Right cardiac atrium (tissue), 5 donors: Measurements from ENCODE around the gene PDGFRB. TPM values are rescaled to one million over a fixed set of nuclear protein-coding genes. Genes with fewer than 3 reads are reported as not detected.

Experiments used
- ATAC-seq, 2 donors: fragments of 200-7000 bp; cut with Tn5 transposase; one replicate each; pipeline versions ENCODE4 v1.8.0 to v1.9.1; 2020; ENCODE audit warnings: moderate library complexity in 2 of 2, mild to moderate bottlenecking in 1 of 2
- DNase-seq, 3 donors: peaks; one replicate each; pipeline ENCODE4 v3.0.0-alpha.2; 2020
- H3K27ac ChIP-seq: one replicate; pipeline ENCODE4 v1.5.1; 2013; ENCODE audit warnings: mild to moderate bottlenecking, low read length, control low read depth, moderate library complexity
- H3K27me3 ChIP-seq: one replicate; pipeline ENCODE4 v1.6.1; 2013; ENCODE audit not compliant: control insufficient read depth, insufficient read depth
- H3K4me1 ChIP-seq: one replicate; pipeline ENCODE4 v1.6.1; 2013; ENCODE audit warnings: low read length; ENCODE audit not compliant: control insufficient read depth, insufficient read depth
- H3K4me3 ChIP-seq: one replicate; pipeline ENCODE4 v1.5.1; 2013; ENCODE audit warnings: low read length, control low read depth
- H3K9me3 ChIP-seq: one replicate; pipeline ENCODE4 v1.6.1; 2013; ENCODE audit warnings: low read length; ENCODE audit not compliant: control insufficient read depth
- WGBS: extraction: QIAGEN DNeasy Blood & Tissue Kit; methylation state at CpG from one replicate; pipeline ENCODE4 v1.1.7; 2013; 5-methylcytosine and 5-hydroxymethylcytosine counted together
- intact Hi-C, 4 donors: fragments of 100-400 bp; cut with DNase I; formaldehyde crosslinking; loops; one replicate each; pipeline versions ENCODE4 v1.11.0 to v1.14.0; 2022 to 2023
- polyA plus RNA-seq: library from polyadenylated mRNA; stranded (reverse); fragments of 200-250 nt; gene quantifications from one replicate; pipeline ENCODE4 v1.2.3, GENCODE V29; 2013
- total RNA-seq, 4 donors: library from RNA; stranded (reverse); fragmentation: NEBNext Ultra II Directional; extraction: Animal tissue kit (Norgen Biotek cat#: 25700); gene quantifications; one replicate each; pipeline ENCODE4 v1.2.1, GENCODE V29; 2021
- donor health status: healthy with polysubstance abuse.
- donor health status: DM: no; HTN: yes; CAD: no.
- donor health status: DM: no; HTN: no; CAD: no.
- donor health status: DM: no; HTN: yes; CAD: no; lungs with severe emphysema.
- donor health status: DM: yes; HTN: yes; CAD: no.

PDGFRB gene
- total and polyA plus RNA-seq, 5 donors: 24.6 to 68.0 (median 43.5) TPM

- DNase-seq (no peak), ATAC-seq (no peak)
- Histone ChIP-seq H3K4me3 (no peak overlapping the region), H3K27ac (no peak overlapping the region), H3K9me3 (no peaks in the 10 kb centered on the region), H3K27me3 (no peaks in the 10 kb centered on the region), H3K4me1 (peaks cover 8% of the 10 kb centered on the region)
- intact Hi-C loops: no loop called here
- 92% methylated on average over 9 of the region's 9 CpGs for WGBS
Observed at GRCh38 chr5:150181766-150182545, 26.3 kb upstream of the PDGFRB start.

- intact Hi-C loops: no loop called here
- ATAC-seq: peak; percentile 12 to 33
- H3K4me3 ChIP-seq: no peak overlapping the region
- peaks cover 8% of the 10 kb centered on the region for H3K4me1 ChIP-seq
- H3K27me3 ChIP-seq: no peaks in the 10 kb centered on the region
- H3K27ac ChIP-seq: peak overlapping the region; percentile 82
- no peaks in the 10 kb centered on the region for H3K9me3 ChIP-seq
- no peak for DNase-seq
- 52% methylated on average over 5 of the region's 5 CpGs for WGBS
Observed at GRCh38 chr5:150181027-150181426, 25.4 kb upstream of the PDGFRB start.

- intact Hi-C loops: no loop called here
- H3K4me3 ChIP-seq: no peak overlapping the region
- WGBS: 26% methylated on average over 18 of the region's 18 CpGs
Observed at GRCh38 chr5:150180241-150181026, 24.8 kb upstream of the PDGFRB start.

GRCh38 chr5:150179019-150179620 lies 23.5 kb upstream of the PDGFRB start:
- no peak overlapping the region for H3K4me3 ChIP-seq
- H3K4me1 ChIP-seq: peaks cover 8% of the 10 kb centered on the region
- 84% methylated on average over 7 of the region's 7 CpGs for WGBS
- no peaks in the 10 kb centered on the region for H3K27me3 ChIP-seq
- no peaks in the 10 kb centered on the region for H3K9me3 ChIP-seq
- DNase-seq (no peak), ATAC-seq (no peak)
- intact Hi-C loops: no loop called here
- H3K27ac ChIP-seq: no peak overlapping the region

More at GRCh38 chr5:150180241-150181026, 24.8 kb upstream of the PDGFRB start:
- Histone ChIP-seq H3K9me3 (no peaks in the 10 kb centered on the region), H3K27me3 (no peaks in the 10 kb centered on the region), H3K4me1 (peaks cover 8% of the 10 kb centered on the region), H3K27ac (peak overlapping the region; percentile 82)
- DNase-seq (peak; percentile 91 to 94 (median 93)), ATAC-seq (peak; percentile 88)

- ATAC-seq: no peak
- Histone ChIP-seq H3K27ac (no peak overlapping the region), H3K4me1 (peaks cover 8% of the 10 kb centered on the region), H3K9me3 (no peaks in the 10 kb centered on the region), H3K27me3 (no peaks in the 10 kb centered on the region), H3K4me3 (no peak overlapping the region)
- WGBS: 70% methylated on average over 4 of the region's 4 CpGs
- DNase-seq: no peak
- intact Hi-C loops: no loop called here
Observed at GRCh38 chr5:150178262-150178661, 22.6 kb upstream of the PDGFRB start.

- 64% methylated on average over 4 of the region's 4 CpGs for WGBS
Observed at GRCh38 chr5:150177721-150178120, 22.1 kb upstream of the PDGFRB start.

GRCh38 chr5:150176745-150177477 lies 21.3 kb upstream of the PDGFRB start:
- Histone ChIP-seq H3K27me3 (no peaks in the 10 kb centered on the region), H3K9me3 (no peaks in the 10 kb centered on the region), H3K27ac (no peak overlapping the region), H3K4me3 (no peak overlapping the region), H3K4me1 (peaks cover 8% of the 10 kb centered on the region)
- no peak for DNase-seq
- WGBS: 62% methylated on average over 8 of the region's 8 CpGs
- intact Hi-C loops: no loop called here
- no peak for ATAC-seq

More at GRCh38 chr5:150177721-150178120, 22.1 kb upstream of the PDGFRB start:
- intact Hi-C loops: no loop called here
- Histone ChIP-seq H3K4me3 (no peak overlapping the region), H3K27me3 (no peaks in the 10 kb centered on the region), H3K4me1 (peaks cover 8% of the 10 kb centered on the region), H3K27ac (no peak overlapping the region), H3K9me3 (no peaks in the 10 kb centered on the region)
- DNase-seq (no peak), ATAC-seq (no peak)

GRCh38 chr5:150175536-150175935 lies 19.9 kb upstream of the PDGFRB start:
- Histone ChIP-seq H3K27ac (no peak overlapping the region), H3K27me3 (no peaks in the 10 kb centered on the region), H3K4me3 (no peak overlapping the region), H3K9me3 (no peaks in the 10 kb centered on the region), H3K4me1 (peaks cover 8% of the 10 kb centered on the region)
- ATAC-seq (no peak), DNase-seq (peak in 1 of 3 donors; percentile 46)
- WGBS: 77% methylated on average over 5 of the region's 5 CpGs
- intact Hi-C loops: no loop called here

GRCh38 chr5:150175076-150175475 lies 19.4 kb upstream of the PDGFRB start:
- WGBS: 59% methylated on average over 1 of the region's 1 CpG
- intact Hi-C loops: no loop called here
- H3K9me3 ChIP-seq: no peaks in the 10 kb centered on the region
- H3K27me3 ChIP-seq: no peaks in the 10 kb centered on the region
- H3K4me1 ChIP-seq: peaks cover 3% of the 10 kb centered on the region
- H3K4me3 ChIP-seq: no peak overlapping the region
- DNase-seq (peak in 2 of 3 donors; percentile 18 to 41), ATAC-seq (no peak)
- no peak overlapping the region for H3K27ac ChIP-seq

- H3K27ac ChIP-seq: no peak overlapping the region
- no peaks in the 10 kb centered on the region for H3K9me3 ChIP-seq
- DNase-seq (peak in 1 of 3 donors; percentile 14), ATAC-seq (no peak)
- H3K4me1 ChIP-seq: no peaks in the 10 kb centered on the region
- intact Hi-C loops: no loop called here
- H3K4me3 ChIP-seq: no peak overlapping the region
- WGBS: 84% methylated on average over 6 of the region's 6 CpGs
- H3K27me3 ChIP-seq: no peaks in the 10 kb centered on the region
Observed at GRCh38 chr5:150174285-150174684, 18.6 kb upstream of the PDGFRB start.
